KMS-11 (cell line): ENCODE results near the gene CRY1.

Source experiments
- H2AFZ ChIP-seq: fragments of 200-600 bp; sonication (generic); 2 replicates; pipeline ENCODE4 v1.6.1; 2016; ENCODE audit warnings: antibody characterized with exemption, mixed run types, low read depth
- H3K27ac ChIP-seq: fragments of 200-600 bp; sonication (generic); 2 replicates; pipeline ENCODE4 v1.6.1; 2016; ENCODE audit warnings: mild to moderate bottlenecking, mixed run types
- H3K27me3 ChIP-seq: fragments of 200-600 bp; sonication (generic); 2 replicates; pipeline ENCODE4 v1.6.1; 2017; ENCODE audit warnings: mild to moderate bottlenecking, low read depth, mixed run types, moderate library complexity; ENCODE audit not compliant: insufficient read depth
- H3K36me3 ChIP-seq: fragments of 200-600 bp; sonication (generic); 2 replicates; pipeline ENCODE4 v1.6.1; 2017; ENCODE audit warnings: mild to moderate bottlenecking, mixed run types; ENCODE audit not compliant: insufficient read depth
- H3K4me1 ChIP-seq: fragments of 200-600 bp; sonication (generic); 2 replicates; pipeline ENCODE4 v1.6.1; 2016; ENCODE audit warnings: mild to moderate bottlenecking, low read depth, mixed run types; ENCODE audit not compliant: poor library complexity, severe bottlenecking
- H3K4me2 ChIP-seq: fragments of 200-600 bp; sonication (generic); 2 replicates; pipeline ENCODE4 v1.7.0; 2016; ENCODE audit warnings: mild to moderate bottlenecking, mixed run types
- H3K4me3 ChIP-seq: fragments of 200-600 bp; sonication (generic); IDR thresholded peaks from 2 replicates; pipeline ENCODE4 v1.6.1; 2017; ENCODE audit warnings: low read depth, low read length, mixed read lengths; ENCODE audit not compliant: insufficient read depth
- H3K79me2 ChIP-seq: fragments of 200-600 bp; sonication (generic); 2 replicates; pipeline ENCODE4 v1.6.1; 2016; ENCODE audit warnings: low read depth, mixed run types; ENCODE audit not compliant: insufficient read depth
- H3K9ac ChIP-seq: fragments of 200-600 bp; sonication (generic); 2 replicates; pipeline ENCODE4 v1.6.1; 2016; ENCODE audit warnings: mild to moderate bottlenecking, mixed run types
- H4K20me1 ChIP-seq: fragments of 200-600 bp; sonication (generic); 2 replicates; pipeline ENCODE4 v1.6.1; 2016; ENCODE audit warnings: mild to moderate bottlenecking, mixed run types; ENCODE audit not compliant: insufficient read depth
- TF ChIP-seq, protein P1 (sequence below): fragments of 200-600 bp; sonication (generic); conservative IDR thresholded peaks from 2 replicates; pipeline ENCODE4 v1.6.1; 2017; ENCODE audit warnings: low read depth, mild to moderate bottlenecking, antibody characterized with exemption, low read length, moderate library complexity, mixed read lengths

The CRY1 gene

DNA sequence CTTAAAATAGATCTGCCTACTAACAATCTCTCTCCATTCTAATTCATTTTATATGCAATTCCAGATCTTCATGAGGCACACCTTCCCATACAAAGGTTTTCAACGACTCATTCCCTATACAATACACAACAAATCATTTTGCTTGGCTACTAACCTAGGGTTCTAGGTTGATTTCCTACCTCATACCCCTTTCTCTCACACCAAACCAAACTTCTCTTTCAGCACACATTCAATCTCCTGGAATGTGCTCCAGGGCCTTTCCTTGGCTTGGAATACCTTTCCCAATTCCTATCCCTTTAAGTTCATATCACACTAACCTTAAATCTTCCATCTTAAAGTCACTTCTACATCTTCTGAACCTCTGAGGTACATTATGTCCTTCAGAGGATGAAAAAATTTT is 67.7 kb downstream of the CRY1 start:
- H3K79me2 ChIP-seq = peaks cover 6% of the 10 kb centered on the region; the same call in 1 of the 2 replicates
- TF ChIP-seq, protein P1, sequence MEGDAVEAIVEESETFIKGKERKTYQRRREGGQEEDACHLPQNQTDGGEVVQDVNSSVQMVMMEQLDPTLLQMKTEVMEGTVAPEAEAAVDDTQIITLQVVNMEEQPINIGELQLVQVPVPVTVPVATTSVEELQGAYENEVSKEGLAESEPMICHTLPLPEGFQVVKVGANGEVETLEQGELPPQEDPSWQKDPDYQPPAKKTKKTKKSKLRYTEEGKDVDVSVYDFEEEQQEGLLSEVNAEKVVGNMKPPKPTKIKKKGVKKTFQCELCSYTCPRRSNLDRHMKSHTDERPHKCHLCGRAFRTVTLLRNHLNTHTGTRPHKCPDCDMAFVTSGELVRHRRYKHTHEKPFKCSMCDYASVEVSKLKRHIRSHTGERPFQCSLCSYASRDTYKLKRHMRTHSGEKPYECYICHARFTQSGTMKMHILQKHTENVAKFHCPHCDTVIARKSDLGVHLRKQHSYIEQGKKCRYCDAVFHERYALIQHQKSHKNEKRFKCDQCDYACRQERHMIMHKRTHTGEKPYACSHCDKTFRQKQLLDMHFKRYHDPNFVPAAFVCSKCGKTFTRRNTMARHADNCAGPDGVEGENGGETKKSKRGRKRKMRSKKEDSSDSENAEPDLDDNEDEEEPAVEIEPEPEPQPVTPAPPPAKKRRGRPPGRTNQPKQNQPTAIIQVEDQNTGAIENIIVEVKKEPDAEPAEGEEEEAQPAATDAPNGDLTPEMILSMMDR = no peak
- no peak overlapping the region for H3K4me3 ChIP-seq

DNA sequence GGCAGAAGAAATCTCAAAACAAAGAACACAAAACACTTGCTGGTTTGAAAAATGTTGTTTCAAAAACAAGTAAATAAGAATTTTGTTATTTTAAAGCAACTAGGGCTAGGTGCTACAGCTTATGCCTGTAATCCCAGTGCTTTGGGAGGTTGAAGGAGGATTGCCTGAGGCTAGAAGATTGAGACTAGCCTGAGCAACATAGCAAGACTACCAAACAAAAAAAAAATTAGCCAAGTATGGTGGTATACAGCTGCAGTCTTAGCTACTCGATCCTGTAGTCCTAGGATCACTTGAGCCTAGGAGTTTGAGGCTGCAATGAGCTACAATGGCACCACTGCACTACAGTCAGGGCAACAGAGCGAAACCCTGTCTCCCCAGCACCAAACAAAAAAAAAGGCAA is 73.8 kb downstream of the CRY1 start:
- Histone ChIP-seq H3K27ac (no peak overlapping the region), H2AFZ (no peak overlapping the region), H3K27me3 (no peaks in the 10 kb centered on the region), H3K36me3 (no peaks in the 10 kb centered on the region), H3K9ac (no peak overlapping the region), H3K79me2 (no peaks in the 10 kb centered on the region), H3K4me1 (no peaks in the 10 kb centered on the region), H3K4me3 (no peak overlapping the region), H3K4me2 (no peak overlapping the region), H4K20me1 (no peaks in the 10 kb centered on the region)
- TF ChIP-seq, protein P1 = no peak

More for the DNA sequence above, 67.7 kb downstream of the CRY1 start:
- no peak overlapping the region for H3K27ac ChIP-seq
- peaks cover 48% of the 10 kb centered on the region for H3K4me1 ChIP-seq
- H2AFZ ChIP-seq = no peak overlapping the region
- H3K4me2 ChIP-seq = no peak overlapping the region
- no peaks in the 10 kb centered on the region for H4K20me1 ChIP-seq
- H3K27me3 ChIP-seq = no peaks in the 10 kb centered on the region
- no peak overlapping the region for H3K9ac ChIP-seq
- H3K36me3 ChIP-seq = no peaks in the 10 kb centered on the region

DNA sequence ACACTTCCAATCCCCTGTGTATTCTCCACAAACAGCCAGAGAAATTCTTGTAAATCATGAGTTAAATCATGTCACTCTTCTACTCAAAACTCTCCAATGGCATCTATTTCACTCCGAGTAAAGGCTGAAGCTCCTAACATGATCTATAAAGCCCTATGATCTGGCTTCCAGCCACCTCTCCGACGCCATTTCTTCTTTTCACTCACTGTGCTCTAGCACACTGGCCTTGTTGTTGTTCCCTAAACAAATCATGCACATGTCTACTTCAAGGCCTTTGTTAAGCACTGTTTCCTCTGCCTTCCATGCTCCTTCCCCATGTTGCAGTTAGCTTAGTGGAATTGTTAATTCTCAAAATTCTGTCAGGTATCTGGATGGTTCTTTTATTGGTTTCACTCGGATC is 76.3 kb downstream of the CRY1 start:
- Histone ChIP-seq H3K4me3 (no peak overlapping the region), H4K20me1 (no peaks in the 10 kb centered on the region), H3K4me2 (no peak overlapping the region), H3K27ac (no peak overlapping the region), H3K79me2 (no peaks in the 10 kb centered on the region), H3K9ac (no peak overlapping the region), H3K4me1 (no peaks in the 10 kb centered on the region), H3K27me3 (no peaks in the 10 kb centered on the region), H2AFZ (no peak overlapping the region), H3K36me3 (no peaks in the 10 kb centered on the region)
- TF ChIP-seq, protein P1 = no peak

- TF ChIP-seq, protein P1 = no peak
- Histone ChIP-seq H3K27ac (no peak overlapping the region), H4K20me1 (no peaks in the 10 kb centered on the region), H3K27me3 (no peaks in the 10 kb centered on the region), H3K79me2 (no peaks in the 10 kb centered on the region), H3K36me3 (no peaks in the 10 kb centered on the region), H2AFZ (no peak overlapping the region), H3K4me1 (peaks cover 12% of the 10 kb centered on the region), H3K4me2 (no peak overlapping the region), H3K9ac (no peak overlapping the region), H3K4me3 (no peak overlapping the region)
Measured at GRCh38 chr12:107014055-107014454, 79.3 kb downstream of the CRY1 start.
